Measurements from ENCODE around the gene PET100. TPM values are rescaled to one million over a fixed set of nuclear protein-coding genes. Genes with fewer than 3 reads are reported as not detected.
A peak's percentile ranks its signal among the peaks of the same experiment; 100 is the strongest.

PET100 gene
- total RNA-seq, 1 donor from 2014 or later: 75.6 TPM

DNA sequence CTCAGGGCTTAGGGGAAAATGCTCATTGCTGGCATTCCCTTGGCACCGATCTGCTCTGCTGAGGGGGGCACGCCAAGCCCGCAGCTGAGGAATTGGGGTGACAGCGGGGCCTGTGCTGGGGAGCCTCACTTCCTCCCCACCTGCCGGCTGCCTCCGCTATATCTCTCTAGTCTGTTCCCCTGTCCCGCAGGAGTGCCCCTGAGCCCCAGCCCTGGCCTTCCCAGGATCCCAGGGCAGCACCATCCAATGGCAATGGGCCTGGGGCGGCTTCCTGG is 16.8 kb downstream of the PET100 start:
- DNase-seq (ENCODE audit: low spot score) (no peak), ATAC-seq (no peak)

DNA sequence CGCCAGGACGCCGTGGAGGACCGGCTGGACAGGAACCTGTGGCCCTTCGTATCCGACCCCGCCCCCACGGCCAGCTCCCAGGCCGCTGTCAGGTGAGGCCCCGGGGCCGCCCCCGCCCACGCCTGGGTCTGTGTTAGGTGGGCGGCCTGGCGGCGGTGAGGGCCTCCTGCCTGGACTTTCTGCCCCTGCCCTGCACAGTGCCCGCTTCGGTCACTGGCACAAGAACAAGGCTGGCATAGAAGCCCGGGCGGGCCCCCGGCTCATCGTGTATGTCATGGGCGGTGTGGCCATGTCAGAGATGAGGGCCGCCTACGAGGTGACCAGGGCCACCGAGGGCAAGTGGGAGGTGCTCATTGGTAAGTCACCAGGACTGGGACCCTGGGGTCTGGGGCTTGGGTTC is 17.6 kb downstream of the PET100 start:
- ATAC-seq: no peak
- DNase-seq (ENCODE audit: low spot score): no peak

DNA sequence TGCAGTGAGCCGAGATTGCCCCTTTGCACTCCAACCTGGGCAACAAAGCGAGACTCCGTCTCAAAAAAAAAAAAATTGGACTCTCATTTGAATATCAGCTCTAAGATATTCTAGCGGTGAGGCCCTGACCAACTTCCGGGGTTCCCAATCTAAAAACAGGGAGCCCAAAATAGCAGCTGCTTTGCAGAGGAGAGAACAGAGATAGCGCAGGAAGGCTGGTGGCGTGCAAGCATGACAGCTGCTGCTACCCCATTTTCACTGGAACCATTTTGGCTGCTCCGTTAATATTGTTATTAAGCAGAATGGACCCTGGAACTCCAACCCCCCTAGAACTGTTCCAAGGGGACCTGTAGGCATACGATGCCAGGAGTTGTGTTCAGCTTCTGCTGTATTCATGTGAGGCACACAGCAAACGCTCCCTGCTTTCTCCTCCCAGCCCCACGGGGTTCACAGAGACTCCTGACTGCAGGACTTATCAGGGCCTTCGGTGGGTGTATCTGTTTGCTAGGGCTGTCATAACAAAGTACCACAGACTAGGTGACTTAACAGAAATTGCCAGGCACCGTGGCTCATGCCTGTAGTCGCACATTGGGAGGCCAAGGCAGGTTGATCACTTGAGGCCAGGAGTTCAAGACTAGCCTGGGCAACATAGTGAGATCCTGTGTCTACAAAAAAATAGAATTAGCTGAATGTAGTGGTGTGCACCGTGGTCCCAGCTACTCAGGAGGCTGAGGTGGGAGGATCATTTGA is 18.8 kb downstream of the PET100 start:
- ATAC-seq (no peak), DNase-seq (ENCODE audit: low spot score) (no peak)

DNA sequence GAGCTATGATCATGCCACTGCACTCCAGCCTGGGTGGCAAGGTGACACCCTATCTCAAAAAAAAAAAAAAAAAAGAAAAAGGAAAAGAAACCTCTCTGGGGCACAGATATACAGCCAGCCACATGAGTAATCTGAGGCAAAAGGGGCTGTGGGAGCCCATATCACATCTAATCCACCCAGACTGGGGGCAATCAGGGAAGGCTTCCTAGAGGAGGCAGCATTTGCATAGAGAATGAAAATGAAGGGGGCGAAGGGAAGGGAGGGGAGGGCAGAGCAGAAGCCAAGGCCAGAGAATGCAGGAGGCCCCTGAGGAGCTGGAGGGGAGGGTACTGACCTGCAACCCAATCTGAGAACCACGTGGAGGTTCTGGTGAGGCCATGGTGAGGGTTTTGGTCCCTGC is 20.6 kb downstream of the PET100 start:
- DNase-seq (ENCODE audit: low spot score) (no peak), ATAC-seq (no peak)

DNA sequence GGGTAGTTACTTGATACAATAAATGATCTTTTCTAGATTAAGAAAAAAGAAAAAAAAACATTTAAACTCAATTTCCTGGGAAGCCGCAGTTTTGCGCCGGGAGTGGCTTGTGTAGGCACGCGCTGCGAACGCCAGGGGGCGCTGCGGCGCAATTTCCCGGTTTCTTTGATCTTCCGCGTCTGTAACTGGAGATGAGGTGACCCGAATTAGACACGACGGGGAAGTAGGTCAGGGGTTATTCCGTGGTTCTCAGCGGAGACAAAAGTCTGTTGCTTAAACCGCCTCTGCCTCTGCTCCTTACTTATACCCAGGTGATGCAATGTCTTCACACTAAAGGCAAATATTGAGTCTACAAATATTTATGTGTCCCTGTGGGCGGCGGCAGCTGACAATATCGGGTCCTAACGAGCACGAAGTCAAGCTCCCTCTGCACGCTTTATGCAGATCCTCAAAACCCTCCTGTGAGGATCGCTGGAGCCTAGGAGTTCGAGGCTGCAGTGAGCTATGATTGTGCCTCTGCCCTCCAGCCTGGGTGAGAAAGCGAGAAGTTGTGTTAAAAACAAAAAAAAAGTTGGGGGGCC is 22.6 kb downstream of the PET100 start:
- ATAC-seq (peak; percentile 95), DNase-seq (ENCODE audit: low spot score) (peak; percentile 89)

DNA sequence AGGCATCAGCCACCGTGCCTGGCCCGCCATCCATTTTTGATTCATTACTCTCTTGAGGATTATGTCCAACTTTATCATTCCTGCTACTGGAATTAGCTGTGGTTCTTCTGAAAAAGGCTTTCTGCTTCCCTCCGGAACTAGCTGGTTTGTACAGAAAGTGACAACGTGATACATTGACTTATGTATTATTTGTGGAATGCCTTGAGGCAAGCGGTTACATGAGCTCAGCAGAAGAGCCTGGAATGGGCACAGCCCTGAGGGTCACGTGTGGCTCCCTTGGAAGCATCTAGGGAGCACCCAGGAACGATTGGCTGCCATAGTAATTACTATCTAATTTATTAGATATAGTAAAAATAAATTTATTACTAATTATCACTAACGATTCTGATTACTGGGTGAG is 24.8 kb downstream of the PET100 start:
- ATAC-seq (no peak), DNase-seq (ENCODE audit: low spot score) (no peak)

DNA sequence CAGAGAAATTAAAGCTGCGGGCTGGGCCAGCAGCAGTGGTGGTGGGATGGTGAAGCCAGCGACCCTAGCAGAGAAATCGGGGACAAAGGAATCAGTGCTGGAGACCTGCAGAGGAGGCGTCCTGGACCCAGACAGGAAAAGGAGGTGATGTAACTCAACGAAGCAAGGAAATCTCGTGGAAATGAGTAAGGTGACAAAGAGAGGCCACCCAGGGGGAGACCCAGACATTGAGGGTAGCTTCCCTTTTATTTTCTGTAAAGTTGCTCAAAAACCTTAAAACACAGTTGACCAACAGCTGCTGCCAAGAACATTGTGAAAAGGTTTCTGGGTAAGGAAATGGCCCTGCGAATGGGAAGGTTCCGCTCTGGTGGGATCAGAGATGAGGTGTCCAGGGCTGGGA is 26.0 kb downstream of the PET100 start:
- ATAC-seq (no peak), DNase-seq (ENCODE audit: low spot score) (no peak)

DNA sequence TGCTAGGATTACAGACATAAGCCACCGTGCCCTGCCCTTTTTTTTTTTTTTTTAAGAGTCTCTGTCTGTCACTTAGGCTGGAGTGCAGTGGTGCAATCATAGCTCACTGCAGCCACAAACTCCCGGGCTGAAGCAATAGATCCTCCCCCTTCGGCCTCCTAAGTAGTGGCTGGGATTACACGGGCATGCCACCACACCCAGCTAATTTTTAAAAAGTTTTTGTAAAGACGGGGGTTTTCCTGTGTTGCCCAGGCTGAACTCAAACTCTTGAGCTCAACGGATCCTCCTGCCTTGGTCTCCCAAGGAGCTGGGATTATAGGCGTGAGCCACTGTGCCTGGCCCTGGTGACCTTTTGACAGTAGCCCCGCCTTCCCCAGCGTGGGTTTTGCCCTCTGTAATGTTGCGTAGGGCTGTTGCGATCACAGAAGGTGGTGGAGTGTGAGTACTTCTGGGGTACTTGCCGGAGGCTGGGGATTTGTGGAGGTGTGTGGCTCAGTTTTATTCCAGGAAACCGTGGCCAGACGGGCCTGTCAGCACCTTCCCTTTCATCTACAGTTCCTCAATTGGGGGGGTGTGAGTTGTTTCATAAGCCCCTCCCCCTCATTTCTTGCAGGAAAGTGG is 27.6 kb downstream of the PET100 start:
- DNase-seq (ENCODE audit: low spot score) (peak; percentile 48), ATAC-seq (peak; percentile 78)

DNA sequence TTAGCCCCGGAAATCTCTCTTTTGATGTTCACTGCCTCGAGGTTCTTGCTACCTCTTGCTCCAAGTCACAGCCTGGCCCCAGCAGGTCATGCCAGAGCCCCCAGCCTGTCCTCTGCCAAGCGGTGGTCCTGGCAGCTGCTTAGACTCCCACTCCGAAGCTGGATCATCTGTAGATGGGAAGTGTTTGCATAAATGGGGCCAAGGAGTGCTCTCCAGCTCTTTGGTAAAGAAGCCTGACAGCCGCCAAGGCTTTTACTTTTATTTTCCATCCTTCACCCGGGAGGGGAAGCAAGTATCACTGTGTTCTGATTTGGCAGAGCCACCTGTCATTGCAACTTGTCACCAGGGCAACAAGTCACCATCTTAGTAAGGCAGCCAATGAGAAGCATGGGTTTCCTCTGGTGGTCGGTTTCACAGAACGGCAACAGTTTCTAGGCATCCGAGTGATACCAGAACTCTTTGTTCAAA is 28.7 kb downstream of the PET100 start:
- DNase-seq (ENCODE audit: low spot score) (no peak), ATAC-seq (no peak)

DNA sequence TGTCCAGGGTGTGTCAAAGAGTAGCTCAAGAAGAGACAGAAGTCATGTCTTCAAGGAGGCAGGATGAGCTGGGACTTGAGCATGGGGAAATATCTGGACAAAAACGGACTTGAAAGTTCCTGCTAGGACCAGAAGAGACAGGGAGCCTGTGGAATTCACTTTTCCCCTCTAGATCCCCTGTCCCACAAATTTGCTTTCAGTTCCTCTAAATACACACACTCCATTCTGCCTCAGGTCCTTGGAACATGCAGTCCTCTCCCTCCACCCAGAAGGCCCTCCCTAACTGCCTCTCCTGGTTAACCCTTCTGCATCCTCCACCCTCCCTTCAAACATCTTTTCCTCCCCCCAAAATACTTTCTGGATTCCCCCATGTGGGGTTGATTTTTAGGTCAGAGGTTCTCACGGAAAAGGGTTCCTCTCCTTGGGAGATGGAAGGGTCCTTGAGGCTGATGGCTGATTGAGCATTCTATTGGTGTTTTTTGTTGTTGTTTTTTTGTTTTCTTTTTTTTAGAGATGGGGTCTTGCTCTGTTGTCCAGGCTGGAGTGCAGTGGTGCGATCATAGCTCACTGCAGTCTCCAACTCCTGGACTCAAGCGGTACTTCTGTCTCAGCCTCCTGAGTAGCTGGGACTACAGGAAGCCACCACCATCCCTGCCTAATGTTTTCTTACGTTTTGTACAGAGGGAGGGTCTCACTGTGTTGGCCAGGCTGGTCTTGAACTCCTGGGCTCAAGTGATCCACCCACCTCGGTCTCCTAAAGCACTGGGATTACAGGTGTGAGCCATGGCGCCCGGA is 32.3 kb downstream of the PET100 start:
- DNase-seq (ENCODE audit: low spot score): no peak
- no peak for ATAC-seq

DNA sequence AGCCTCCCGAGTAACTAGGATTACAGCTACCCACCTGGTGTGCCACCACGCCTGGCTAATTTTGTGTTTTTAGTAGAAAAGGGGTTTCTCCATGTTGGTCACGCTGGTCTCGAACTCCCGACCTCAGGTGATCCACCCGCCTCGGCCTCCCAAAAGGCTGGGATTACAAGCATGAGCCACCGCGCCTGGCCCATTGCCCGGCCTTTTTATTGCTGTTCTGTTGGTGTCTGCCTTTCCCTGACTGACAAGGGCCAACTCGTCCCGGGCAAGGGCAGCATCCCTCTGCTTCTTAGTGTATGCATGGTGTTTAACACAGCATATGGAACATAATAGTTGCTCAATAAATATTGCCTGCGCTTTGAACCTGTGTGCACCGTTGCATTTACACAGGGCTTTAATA is 33.1 kb downstream of the PET100 start:
- ATAC-seq: no peak
- no peak for DNase-seq (ENCODE audit: low spot score)

DNA sequence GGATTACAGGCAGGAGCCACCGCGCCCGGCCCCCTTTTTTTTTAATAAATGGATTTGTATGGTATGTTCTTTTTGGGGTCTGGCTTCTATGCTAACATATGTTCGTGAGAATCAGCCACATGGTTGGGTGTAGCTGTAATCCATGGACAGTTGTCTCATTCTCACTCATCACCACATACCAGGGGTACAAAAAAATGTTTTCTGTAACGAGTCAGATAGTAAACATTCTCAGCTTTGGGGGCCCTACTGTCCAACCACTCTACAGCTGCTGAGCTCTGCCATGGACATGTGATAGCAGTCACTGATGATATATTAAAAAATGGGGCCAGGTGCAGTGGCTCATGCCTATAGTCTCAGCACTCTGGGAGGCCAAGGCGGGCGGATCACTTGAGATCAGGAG is 34.1 kb downstream of the PET100 start:
- DNase-seq (ENCODE audit: low spot score) (no peak), ATAC-seq (no peak)

DNA sequence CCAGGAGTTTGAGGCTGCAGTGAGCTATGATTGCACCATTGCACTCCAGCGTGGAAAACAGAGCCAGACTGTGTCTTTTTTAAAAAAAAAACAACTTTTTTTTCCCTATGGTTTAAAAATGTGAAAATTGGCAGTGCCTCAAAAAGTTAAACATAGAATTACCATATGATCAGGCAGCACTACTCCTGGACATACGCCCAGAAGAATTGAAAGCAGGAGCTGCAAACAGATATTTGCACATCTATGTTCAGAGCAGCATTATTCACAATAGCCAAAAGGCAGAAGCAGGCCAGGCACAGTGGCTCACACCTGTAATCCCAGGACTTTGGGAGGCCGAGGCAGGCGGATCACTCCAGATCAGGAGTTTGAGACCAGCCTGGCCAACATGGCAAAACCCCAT is 35.5 kb downstream of the PET100 start:
- no peak for ATAC-seq
- no peak for DNase-seq (ENCODE audit: low spot score)

DNA sequence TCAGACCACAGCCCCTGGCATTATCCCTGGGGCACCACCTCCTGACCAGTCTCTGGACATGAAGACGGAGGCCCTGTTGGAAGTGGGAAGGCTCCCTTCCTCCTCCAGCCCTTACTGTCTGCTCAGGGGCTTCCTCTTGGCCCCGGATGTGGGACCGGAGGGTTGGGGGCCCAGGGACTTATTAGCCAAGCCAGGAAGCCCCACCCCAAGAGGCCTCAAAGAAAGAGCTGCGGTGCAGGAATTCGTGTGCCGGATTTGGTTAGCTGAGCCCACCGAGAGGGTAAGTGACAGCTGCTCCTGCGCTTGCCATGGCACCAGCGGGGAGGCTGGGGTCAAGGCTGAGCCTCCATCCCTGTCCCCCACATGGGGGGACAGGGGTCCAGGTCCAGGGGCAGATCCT is 39.2 kb downstream of the PET100 start, which contains the start of gene RETN:
Gene RETN (plus strand): TSS at position 208 of the 400 bp plus-strand sequence. CDS start 278 bp downstream, outside the sequence.
- DNase-seq (ENCODE audit: low spot score) (no peak), ATAC-seq (no peak)

DNA sequence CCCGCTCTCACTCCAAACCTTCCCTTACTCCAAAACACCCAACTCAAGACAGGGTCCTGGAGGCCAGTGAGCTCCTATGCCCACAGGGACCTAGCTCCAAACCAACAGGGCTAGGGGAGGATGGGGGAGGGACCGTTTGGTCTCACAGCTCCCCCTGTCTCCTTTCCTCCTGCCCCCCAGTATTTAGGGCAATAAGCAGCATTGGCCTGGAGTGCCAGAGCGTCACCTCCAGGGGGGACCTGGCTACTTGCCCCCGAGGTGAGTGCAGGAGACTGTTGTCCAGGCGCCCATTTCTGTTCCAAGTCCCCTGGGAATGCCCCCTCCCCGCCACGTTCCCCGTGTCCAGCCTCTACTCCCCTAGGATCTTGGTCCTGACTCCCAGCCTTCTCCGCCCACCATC is 40.0 kb downstream of the PET100 start:
- DNase-seq (ENCODE audit: low spot score) (no peak), ATAC-seq (no peak)

DNA sequence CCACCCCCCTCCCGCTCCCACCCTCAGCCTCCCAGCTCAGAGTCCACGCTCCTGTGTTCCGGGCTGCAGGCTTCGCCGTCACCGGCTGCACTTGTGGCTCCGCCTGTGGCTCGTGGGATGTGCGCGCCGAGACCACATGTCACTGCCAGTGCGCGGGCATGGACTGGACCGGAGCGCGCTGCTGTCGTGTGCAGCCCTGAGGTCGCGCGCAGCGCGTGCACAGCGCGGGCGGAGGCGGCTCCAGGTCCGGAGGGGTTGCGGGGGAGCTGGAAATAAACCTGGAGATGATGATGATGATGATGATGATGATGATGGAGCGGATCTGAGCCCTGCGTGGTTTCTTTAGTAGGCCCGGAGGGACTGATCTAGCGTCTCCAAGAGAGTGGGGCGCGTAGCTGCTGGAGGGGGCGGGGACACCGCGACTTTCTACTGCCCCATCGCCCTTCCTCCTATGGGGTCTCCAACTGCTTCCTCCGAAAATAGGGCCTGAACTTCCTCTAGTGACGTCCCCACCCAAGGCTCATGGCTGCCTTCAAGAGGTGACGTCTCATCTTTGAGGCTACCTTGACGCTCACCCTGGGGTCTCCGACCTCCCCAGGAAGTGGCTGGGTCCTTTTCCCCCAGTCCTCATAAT is 40.7 kb downstream of the PET100 start:
- no peak for ATAC-seq
- no peak for DNase-seq (ENCODE audit: low spot score)

DNA sequence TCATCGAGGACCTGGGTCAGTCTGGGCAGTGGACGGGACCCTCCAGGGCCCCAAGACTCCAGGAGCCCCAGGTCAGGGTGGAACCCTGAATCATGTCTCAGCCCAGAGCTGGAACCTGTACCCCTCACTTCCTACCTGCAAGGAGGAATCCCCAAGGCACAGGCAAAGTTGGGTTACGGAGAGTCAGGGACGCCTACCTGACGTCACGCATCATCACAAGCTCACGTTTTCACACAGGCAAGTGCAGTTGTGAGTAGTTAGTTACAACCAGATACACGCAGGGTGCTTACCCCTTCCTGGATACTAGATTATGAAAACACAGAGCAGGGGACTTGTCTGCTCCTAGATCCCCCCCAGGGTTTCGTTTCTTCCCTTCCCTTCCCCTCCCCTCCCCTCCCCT is 41.2 kb downstream of the PET100 start:
- ATAC-seq: no peak

DNA sequence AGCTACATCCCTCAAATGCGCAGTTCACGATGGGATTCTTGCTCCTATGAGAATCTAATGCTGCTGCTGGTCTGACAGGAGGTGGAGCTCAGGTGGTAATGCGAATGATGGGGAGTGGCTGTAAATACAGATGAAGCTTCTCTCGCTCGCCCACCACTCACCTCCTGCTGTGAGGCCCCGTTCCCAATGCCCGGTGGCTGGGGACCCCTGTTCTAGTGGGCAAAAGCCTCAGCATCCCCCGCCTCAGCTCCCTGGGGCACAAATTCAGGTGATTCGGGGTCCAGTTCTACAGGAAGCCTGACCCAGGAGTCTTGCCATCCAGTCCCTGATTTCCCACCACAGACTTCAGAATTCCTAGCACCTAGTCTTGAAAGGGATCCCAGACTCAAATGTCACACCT is 42.9 kb downstream of the PET100 start:
- DNase-seq (ENCODE audit: low spot score): no peak
- ATAC-seq: no peak

More for the DNA sequence above, 41.2 kb downstream of the PET100 start:
- no peak for DNase-seq (ENCODE audit: low spot score)

DNA sequence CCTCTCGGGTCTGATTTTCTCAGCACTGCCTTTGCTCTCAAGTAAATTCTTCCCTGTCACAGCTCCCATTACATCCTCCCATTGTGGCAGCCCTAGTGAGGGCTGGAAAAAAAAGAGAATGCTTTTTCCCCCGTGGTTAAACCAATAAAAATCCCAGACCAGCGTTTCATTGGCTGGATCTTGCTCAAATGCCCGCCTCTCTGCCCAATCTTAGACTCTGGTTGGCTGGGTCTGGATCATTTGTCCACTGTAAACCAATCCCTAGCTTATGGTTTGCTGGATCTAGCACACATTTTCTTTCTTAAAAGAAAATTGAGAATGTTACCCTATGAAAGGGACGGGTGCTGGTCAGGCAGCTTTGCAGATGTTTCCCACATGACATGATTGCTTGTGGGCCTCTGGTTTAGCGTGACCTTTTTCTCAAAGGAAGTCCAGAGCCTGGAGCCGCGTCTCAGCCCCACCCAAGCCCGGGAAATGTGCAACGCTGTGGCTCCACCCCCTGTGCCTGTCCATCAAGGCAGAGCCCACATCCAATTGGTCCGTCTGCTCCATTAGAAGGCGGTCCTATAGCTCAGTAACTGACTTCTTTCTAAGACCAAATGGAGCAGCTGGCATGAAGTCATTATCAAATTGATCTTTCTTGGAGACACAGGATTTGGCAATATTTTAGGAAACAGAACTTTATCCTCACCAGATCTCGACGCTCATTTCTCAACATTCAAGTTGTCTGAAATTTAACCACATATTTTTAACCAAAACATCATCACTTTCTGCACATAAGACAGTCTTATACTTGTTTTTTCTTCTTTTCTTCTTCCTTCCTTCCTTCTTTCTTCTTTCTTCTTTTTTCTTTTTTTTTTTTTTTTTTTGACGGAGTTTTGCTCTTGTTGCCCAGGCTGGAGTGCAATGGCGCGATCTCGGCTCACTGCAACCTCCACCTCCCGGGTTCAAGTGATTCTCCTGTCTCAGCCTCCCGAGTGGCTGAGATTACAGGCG is 44.7 kb downstream of the PET100 start:
- DNase-seq (ENCODE audit: low spot score): peak; percentile 59
- peak; percentile 83 for ATAC-seq

DNA sequence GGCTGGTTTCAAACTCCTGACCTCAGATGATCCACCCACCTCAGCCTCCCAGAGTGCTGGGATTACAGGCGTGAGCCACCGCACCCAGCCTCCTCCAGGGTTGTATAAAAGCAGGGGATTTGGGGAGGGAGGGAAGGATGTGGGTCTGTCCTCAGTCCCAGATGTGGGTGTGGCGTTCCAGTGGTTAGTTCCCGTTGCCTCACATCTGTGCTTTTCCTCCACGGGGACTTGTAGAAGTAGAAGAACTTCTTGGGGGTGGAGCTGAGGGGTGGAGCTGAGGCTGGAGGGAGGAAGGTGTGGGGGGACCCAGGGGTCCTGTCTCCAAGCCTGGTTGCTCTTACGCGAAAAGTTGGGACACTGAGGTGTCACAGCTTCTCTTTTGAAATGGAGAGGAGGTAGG is 46.8 kb downstream of the PET100 start:
- DNase-seq (ENCODE audit: low spot score): no peak
- ATAC-seq: no peak

Data from left lobe of liver (tissue), 2 donors.